ENCODE measurements around the gene CDKAL1.

GRCh38 chr6:21256197-21256596 lies 721.9 kb downstream of the CDKAL1 start:
- TF ChIP-seq ZNF70 (CRISPR knock-in tag; IDR thresholded peaks at IDR 0.05) (no peak), PATZ1 (CRISPR knock-in tag; IDR thresholded peaks at IDR 0.05; ENCODE audit: borderline replicate concordance) (no peak), ARNTL (CRISPR knock-in tag; IDR thresholded peaks at IDR 0.05; ENCODE audit: borderline replicate concordance, low read depth) (no peak), OSR1 (CRISPR knock-in tag; IDR thresholded peaks at IDR 0.05) (no peak), ZNF565 (CRISPR knock-in tag; conservative IDR thresholded peaks at IDR 0.05; ENCODE audit: low read depth) (no peak), POU6F1 (CRISPR knock-in tag; IDR thresholded peaks at IDR 0.05; ENCODE audit: borderline replicate concordance, low read depth) (no peak), ZNF8 (CRISPR knock-in tag; IDR thresholded peaks at IDR 0.05) (no peak), CREB5 (CRISPR knock-in tag; IDR thresholded peaks at IDR 0.05; ENCODE audit: low read depth) (no peak), GLIS3 (CRISPR knock-in tag; IDR thresholded peaks at IDR 0.05) (no peak), ISL1 (CRISPR knock-in tag; IDR thresholded peaks at IDR 0.05) (no peak), BACH2 (CRISPR knock-in tag; IDR thresholded peaks at IDR 0.05; ENCODE audit: borderline replicate concordance) (no peak), ZFP3 (CRISPR knock-in tag; IDR thresholded peaks at IDR 0.05) (no peak)

Data from SK-N-SH treated with all-trans-retinoic acid at 6 μM for 48 hours (cell line).